ENCODE measurements around the gene FUT8.

- TF ChIP-seq CTCF (conservative IDR thresholded peaks at IDR 0.05; ENCODE audit: low read length) (no peak), EZH2phosphoT487 (IDR thresholded peaks at IDR 0.05; ENCODE audit: borderline replicate concordance) (no peak)
Observed at GRCh38 chr14:65433646-65434045, 21.1 kb downstream of the FUT8 start.

Data from Loucy (cell line).